GM23338 (cell line): ENCODE data around the gene MC3R. TPM values are rescaled to one million over a fixed set of nuclear protein-coding genes. Genes with fewer than 3 reads are reported as not detected.

ENCODE experiments used
- ATAC-seq: fragments of 200-7000 bp; cut with Tn5 transposase; 3 replicates; pipeline ENCODE4 v1.9.1; 2020
- DNase-seq: peaks from one replicate; pipeline ENCODE4 v3.0.0-alpha.2; 2015; ENCODE audit warnings: low spot score
- H2AFZ ChIP-seq: fragments of 200-600 bp; sonication (generic); 2 replicates; pipeline ENCODE4 v1.8.0; 2016; ENCODE audit warnings: antibody characterized with exemption, mild to moderate bottlenecking, moderate library complexity
- H3F3A ChIP-seq: fragments of 200-600 bp; sonication (generic); replicated peaks from 2 replicates; pipeline ENCODE4 v1.8.0; 2017; ENCODE audit warnings: antibody characterized with exemption, mixed run types, low read depth
- H3K27ac ChIP-seq: fragments of 200-600 bp; sonication (generic); 2 replicates; pipeline ENCODE4 v1.6.1; 2016; ENCODE audit warnings: low read depth
- H3K27me3 ChIP-seq: fragments of 200-600 bp; sonication (generic); 2 replicates; pipeline ENCODE4 v1.8.0; 2016; ENCODE audit warnings: mild to moderate bottlenecking, mixed run types, moderate library complexity; ENCODE audit not compliant: insufficient read depth
- H3K36me3 ChIP-seq: fragments of 200-600 bp; sonication (generic); 2 replicates; pipeline ENCODE4 v1.8.0; 2016; ENCODE audit warnings: mild to moderate bottlenecking; ENCODE audit not compliant: insufficient read depth
- H3K4me1 ChIP-seq: fragments of 200-600 bp; sonication (generic); 2 replicates; pipeline ENCODE4 v1.8.0; 2016; ENCODE audit warnings: mild to moderate bottlenecking, moderate library complexity; ENCODE audit not compliant: insufficient read depth
- H3K4me2 ChIP-seq: fragments of 200-600 bp; sonication (generic); 2 replicates; pipeline ENCODE4 v1.7.1; 2017; ENCODE audit warnings: mixed run types
- H3K4me3 ChIP-seq: fragments of 200-600 bp; sonication (generic); 2 replicates; pipeline ENCODE4 v1.6.1; 2016; ENCODE audit warnings: mixed run types
- H3K79me2 ChIP-seq: fragments of 200-600 bp; sonication (generic); replicated peaks from 2 replicates; pipeline ENCODE4 v1.8.0; 2017; ENCODE audit warnings: mild to moderate bottlenecking; ENCODE audit not compliant: insufficient read depth
- H3K9me2 ChIP-seq: fragments of 200-600 bp; sonication (generic); 2 replicates; pipeline ENCODE4 v1.8.0; 2017; ENCODE audit not compliant: insufficient read depth
- H4K20me1 ChIP-seq: fragments of 200-600 bp; sonication (generic); replicated peaks from 2 replicates; pipeline ENCODE4 v1.8.0; 2017; ENCODE audit warnings: mild to moderate bottlenecking; ENCODE audit not compliant: insufficient read depth
- H3K27ac Mint-ChIP-seq: 2 replicates; pipeline ENCODE4 v1.8.0; 2020; ENCODE audit warnings: inconsistent platforms, mild to moderate bottlenecking, moderate library complexity, mixed read lengths
- H3K27me3 Mint-ChIP-seq: 3 replicates; pipeline ENCODE4 v1.8.0; 2022; ENCODE audit warnings: low read depth, mild to moderate bottlenecking, moderate library complexity, mixed read lengths, inconsistent platforms; ENCODE audit not compliant: insufficient read depth, poor library complexity
- H3K36me3 Mint-ChIP-seq: 3 replicates; pipeline ENCODE4 v1.8.0; 2021; ENCODE audit warnings: low read depth, mild to moderate bottlenecking, inconsistent platforms, moderate library complexity, mixed read lengths
- H3K4me1 Mint-ChIP-seq: 3 replicates; pipeline ENCODE4 v1.8.0; 2020; ENCODE audit warnings: mild to moderate bottlenecking, inconsistent platforms, mixed read lengths
- H3K4me3 Mint-ChIP-seq: 3 replicates; pipeline ENCODE4 v1.8.0; 2021; ENCODE audit warnings: moderate library complexity, mild to moderate bottlenecking, inconsistent platforms, mixed read lengths
- H3K9me3 Mint-ChIP-seq: 3 replicates; pipeline ENCODE4 v1.8.0; 2020; ENCODE audit warnings: moderate library complexity, mild to moderate bottlenecking, inconsistent platforms, mixed read lengths
- CREB1 ChIP-seq: fragments of 250-450 bp; sonication (Bioruptor Pico); IDR thresholded peaks from 2 replicates; pipeline ENCODE4 v1.5.0; 2020; ENCODE audit warnings: low read depth, mild to moderate bottlenecking, moderate library complexity
- ETS1 ChIP-seq: IDR thresholded peaks from 2 replicates; pipeline ENCODE4 v1.6.1; 2016; ENCODE audit warnings: antibody characterized with exemption
- EZH2 ChIP-seq: fragments of 200-600 bp; sonication (generic); IDR thresholded peaks from one replicate; pipeline ENCODE4 v1.8.0; 2017; ENCODE audit warnings: antibody characterized with exemption, mild to moderate bottlenecking, low read depth; ENCODE audit not compliant: unreplicated experiment
- EZH2phosphoT487 ChIP-seq: fragments of 200-600 bp; sonication (generic); IDR thresholded peaks from one replicate; pipeline ENCODE4 v1.8.1; 2018; ENCODE audit warnings: antibody characterized with exemption; ENCODE audit not compliant: unreplicated experiment
- JUNB ChIP-seq: IDR thresholded peaks from one replicate; pipeline ENCODE4 v1.6.1; 2016; ENCODE audit warnings: antibody characterized with exemption; ENCODE audit not compliant: unreplicated experiment
- NANOG ChIP-seq: IDR thresholded peaks from 2 replicates; pipeline ENCODE4 v1.6.1; 2016; ENCODE audit warnings: antibody characterized with exemption, borderline replicate concordance
- POLR2AphosphoS5 ChIP-seq: IDR thresholded peaks from 2 replicates; pipeline ENCODE4 v1.6.1; 2016; ENCODE audit warnings: antibody characterized with exemption, low read depth
- STAT1 ChIP-seq: IDR thresholded peaks from one replicate; pipeline ENCODE4 v1.6.1; 2016; ENCODE audit warnings: antibody characterized with exemption; ENCODE audit not compliant: unreplicated experiment
- ZNF114 ChIP-seq: fragments of 250-450 bp; sonication (Bioruptor Pico); IDR thresholded peaks from 2 replicates; pipeline ENCODE4 v1.5.0; 2020; ENCODE audit warnings: mild to moderate bottlenecking, moderate library complexity
- ZNF331 ChIP-seq: fragments of 250-450 bp; sonication (Bioruptor Pico); IDR thresholded peaks from 2 replicates; pipeline ENCODE4 v1.5.0; 2020; ENCODE audit warnings: low read depth, mild to moderate bottlenecking, moderate library complexity
- polyA plus RNA-seq: library from polyadenylated mRNA; unstranded; fragments of >200 nt; fragmentation: Nextera tagmentation; extraction: Ambion mirVana; gene quantifications from 2 replicates; pipeline ENCODE4 v1.2.1, GENCODE V29; 2016
- total RNA-seq: library from RNA; depleted of rRNA; stranded (reverse); fragments of >200 nt; shearing (Covaris generic); gene quantifications from 2 replicates; pipeline ENCODE4 v1.2.3, GENCODE V29; 2014
- TF ChIP-seq, protein P1 (sequence below), 2 experiments: fragments of 200-600 bp in 1 of 2; sonication (generic) in 1 of 2; conservative IDR thresholded peaks; 2 replicates each; pipeline versions ENCODE4 v1.5.1 to v1.6.1; 2016 to 2017; ENCODE audit warnings: antibody characterized with exemption in 2 of 2, low read depth in 2 of 2, mild to moderate bottlenecking in 2 of 2, moderate library complexity in 1 of 2
- TF ChIP-seq, protein P2 (sequence below): IDR thresholded peaks from one replicate; pipeline ENCODE4 v1.6.1; 2018; ENCODE audit warnings: antibody characterized with exemption; ENCODE audit not compliant: unreplicated experiment
- TF ChIP-seq, protein P3 (sequence below): fragments of 250-450 bp; sonication (Bioruptor Pico); IDR thresholded peaks from 2 replicates; pipeline ENCODE4 v1.5.0; 2020; ENCODE audit warnings: mild to moderate bottlenecking, moderate library complexity

Gene MC3R
- total and polyA plus RNA-seq, 2 experiments from 2014 or later: not detected

- H3K4me2 ChIP-seq: no peak overlapping the region
- H3F3A ChIP-seq: no peaks in the 10 kb centered on the region
- no peak overlapping the region for H3K27ac ChIP-seq
- peaks cover 10% of the 10 kb centered on the region; the same call in 1 of the 2 replicates for H3K36me3 ChIP-seq
- H4K20me1 ChIP-seq: no peaks in the 10 kb centered on the region
- H3K27me3 ChIP-seq: no peaks in the 10 kb centered on the region
- ATAC-seq: no peak
- TF ChIP-seq EZH2phosphoT487 (no peak), JUNB (no peak), POLR2AphosphoS5 (no peak), NANOG (no peak), ZNF114 (CRISPR knock-in tag) (no peak), STAT1 (no peak), EZH2 (no peak), ZNF331 (CRISPR knock-in tag) (no peak), ETS1 (no peak), CREB1 (CRISPR knock-in tag) (no peak)
- TF ChIP-seq, protein P1, sequence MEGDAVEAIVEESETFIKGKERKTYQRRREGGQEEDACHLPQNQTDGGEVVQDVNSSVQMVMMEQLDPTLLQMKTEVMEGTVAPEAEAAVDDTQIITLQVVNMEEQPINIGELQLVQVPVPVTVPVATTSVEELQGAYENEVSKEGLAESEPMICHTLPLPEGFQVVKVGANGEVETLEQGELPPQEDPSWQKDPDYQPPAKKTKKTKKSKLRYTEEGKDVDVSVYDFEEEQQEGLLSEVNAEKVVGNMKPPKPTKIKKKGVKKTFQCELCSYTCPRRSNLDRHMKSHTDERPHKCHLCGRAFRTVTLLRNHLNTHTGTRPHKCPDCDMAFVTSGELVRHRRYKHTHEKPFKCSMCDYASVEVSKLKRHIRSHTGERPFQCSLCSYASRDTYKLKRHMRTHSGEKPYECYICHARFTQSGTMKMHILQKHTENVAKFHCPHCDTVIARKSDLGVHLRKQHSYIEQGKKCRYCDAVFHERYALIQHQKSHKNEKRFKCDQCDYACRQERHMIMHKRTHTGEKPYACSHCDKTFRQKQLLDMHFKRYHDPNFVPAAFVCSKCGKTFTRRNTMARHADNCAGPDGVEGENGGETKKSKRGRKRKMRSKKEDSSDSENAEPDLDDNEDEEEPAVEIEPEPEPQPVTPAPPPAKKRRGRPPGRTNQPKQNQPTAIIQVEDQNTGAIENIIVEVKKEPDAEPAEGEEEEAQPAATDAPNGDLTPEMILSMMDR (conservative IDR thresholded peaks at IDR 0.05; ENCODE audit: low read depth in 2 of 2): no peak
- TF ChIP-seq, protein P2, sequence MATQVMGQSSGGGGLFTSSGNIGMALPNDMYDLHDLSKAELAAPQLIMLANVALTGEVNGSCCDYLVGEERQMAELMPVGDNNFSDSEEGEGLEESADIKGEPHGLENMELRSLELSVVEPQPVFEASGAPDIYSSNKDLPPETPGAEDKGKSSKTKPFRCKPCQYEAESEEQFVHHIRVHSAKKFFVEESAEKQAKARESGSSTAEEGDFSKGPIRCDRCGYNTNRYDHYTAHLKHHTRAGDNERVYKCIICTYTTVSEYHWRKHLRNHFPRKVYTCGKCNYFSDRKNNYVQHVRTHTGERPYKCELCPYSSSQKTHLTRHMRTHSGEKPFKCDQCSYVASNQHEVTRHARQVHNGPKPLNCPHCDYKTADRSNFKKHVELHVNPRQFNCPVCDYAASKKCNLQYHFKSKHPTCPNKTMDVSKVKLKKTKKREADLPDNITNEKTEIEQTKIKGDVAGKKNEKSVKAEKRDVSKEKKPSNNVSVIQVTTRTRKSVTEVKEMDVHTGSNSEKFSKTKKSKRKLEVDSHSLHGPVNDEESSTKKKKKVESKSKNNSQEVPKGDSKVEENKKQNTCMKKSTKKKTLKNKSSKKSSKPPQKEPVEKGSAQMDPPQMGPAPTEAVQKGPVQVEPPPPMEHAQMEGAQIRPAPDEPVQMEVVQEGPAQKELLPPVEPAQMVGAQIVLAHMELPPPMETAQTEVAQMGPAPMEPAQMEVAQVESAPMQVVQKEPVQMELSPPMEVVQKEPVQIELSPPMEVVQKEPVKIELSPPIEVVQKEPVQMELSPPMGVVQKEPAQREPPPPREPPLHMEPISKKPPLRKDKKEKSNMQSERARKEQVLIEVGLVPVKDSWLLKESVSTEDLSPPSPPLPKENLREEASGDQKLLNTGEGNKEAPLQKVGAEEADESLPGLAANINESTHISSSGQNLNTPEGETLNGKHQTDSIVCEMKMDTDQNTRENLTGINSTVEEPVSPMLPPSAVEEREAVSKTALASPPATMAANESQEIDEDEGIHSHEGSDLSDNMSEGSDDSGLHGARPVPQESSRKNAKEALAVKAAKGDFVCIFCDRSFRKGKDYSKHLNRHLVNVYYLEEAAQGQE: no peak
- TF ChIP-seq, protein P3, sequence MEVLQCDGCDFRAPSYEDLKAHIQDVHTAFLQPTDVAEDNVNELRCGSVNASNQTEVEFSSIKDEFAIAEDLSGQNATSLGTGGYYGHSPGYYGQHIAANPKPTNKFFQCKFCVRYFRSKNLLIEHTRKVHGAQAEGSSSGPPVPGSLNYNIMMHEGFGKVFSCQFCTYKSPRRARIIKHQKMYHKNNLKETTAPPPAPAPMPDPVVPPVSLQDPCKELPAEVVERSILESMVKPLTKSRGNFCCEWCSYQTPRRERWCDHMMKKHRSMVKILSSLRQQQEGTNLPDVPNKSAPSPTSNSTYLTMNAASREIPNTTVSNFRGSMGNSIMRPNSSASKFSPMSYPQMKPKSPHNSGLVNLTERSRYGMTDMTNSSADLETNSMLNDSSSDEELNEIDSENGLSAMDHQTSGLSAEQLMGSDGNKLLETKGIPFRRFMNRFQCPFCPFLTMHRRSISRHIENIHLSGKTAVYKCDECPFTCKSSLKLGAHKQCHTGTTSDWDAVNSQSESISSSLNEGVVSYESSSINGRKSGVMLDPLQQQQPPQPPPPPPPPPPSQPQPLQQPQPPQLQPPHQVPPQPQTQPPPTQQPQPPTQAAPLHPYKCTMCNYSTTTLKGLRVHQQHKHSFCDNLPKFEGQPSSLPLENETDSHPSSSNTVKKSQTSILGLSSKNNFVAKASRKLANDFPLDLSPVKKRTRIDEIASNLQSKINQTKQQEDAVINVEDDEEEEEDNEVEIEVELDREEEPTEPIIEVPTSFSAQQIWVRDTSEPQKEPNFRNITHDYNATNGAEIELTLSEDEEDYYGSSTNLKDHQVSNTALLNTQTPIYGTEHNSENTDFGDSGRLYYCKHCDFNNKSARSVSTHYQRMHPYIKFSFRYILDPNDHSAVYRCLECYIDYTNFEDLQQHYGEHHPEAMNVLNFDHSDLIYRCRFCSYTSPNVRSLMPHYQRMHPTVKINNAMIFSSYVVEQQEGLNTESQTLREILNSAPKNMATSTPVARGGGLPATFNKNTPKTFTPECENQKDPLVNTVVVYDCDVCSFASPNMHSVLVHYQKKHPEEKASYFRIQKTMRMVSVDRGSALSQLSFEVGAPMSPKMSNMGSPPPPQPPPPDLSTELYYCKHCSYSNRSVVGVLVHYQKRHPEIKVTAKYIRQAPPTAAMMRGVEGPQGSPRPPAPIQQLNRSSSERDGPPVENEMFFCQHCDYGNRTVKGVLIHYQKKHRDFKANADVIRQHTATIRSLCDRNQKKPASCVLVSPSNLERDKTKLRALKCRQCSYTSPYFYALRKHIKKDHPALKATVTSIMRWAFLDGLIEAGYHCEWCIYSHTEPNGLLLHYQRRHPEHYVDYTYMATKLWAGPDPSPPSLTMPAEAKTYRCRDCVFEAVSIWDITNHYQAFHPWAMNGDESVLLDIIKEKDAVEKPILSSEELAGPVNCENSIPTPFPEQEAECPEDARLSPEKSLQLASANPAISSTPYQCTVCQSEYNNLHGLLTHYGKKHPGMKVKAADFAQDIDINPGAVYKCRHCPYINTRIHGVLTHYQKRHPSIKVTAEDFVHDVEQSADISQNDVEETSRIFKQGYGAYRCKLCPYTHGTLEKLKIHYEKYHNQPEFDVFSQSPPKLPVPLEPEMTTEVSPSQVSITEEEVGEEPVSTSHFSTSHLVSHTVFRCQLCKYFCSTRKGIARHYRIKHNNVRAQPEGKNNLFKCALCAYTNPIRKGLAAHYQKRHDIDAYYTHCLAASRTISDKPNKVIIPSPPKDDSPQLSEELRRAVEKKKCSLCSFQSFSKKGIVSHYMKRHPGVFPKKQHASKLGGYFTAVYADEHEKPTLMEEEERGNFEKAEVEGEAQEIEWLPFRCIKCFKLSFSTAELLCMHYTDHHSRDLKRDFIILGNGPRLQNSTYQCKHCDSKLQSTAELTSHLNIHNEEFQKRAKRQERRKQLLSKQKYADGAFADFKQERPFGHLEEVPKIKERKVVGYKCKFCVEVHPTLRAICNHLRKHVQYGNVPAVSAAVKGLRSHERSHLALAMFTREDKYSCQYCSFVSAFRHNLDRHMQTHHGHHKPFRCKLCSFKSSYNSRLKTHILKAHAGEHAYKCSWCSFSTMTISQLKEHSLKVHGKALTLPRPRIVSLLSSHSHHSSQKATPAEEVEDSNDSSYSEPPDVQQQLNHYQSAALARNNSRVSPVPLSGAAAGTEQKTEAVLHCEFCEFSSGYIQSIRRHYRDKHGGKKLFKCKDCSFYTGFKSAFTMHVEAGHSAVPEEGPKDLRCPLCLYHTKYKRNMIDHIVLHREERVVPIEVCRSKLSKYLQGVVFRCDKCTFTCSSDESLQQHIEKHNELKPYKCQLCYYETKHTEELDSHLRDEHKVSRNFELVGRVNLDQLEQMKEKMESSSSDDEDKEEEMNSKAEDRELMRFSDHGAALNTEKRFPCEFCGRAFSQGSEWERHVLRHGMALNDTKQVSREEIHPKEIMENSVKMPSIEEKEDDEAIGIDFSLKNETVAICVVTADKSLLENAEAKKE (CRISPR knock-in tag): no peak
- H2AFZ ChIP-seq: no peak overlapping the region
- Mint-ChIP-seq H3K36me3 (peaks cover 18% of the 10 kb centered on the region), H3K27me3 (peaks cover 2% of the 10 kb centered on the region), H3K4me3 (no peak overlapping the region), H3K9me3 (peaks cover 81% of the 10 kb centered on the region), H3K4me1 (no peaks in the 10 kb centered on the region), H3K27ac (no peak overlapping the region)
- H3K79me2 ChIP-seq: no peaks in the 10 kb centered on the region
- no peaks in the 10 kb centered on the region for H3K9me2 ChIP-seq
- H3K4me3 ChIP-seq: no peak overlapping the region
- H3K4me1 ChIP-seq: no peaks in the 10 kb centered on the region
- DNase-seq: no peak
Measured at GRCh38 chr20:56278196-56278595, 29.7 kb downstream of the MC3R start.
